Measurements from ENCODE around the gene MMP3.

Gene MMP3

GRCh38 chr11:102788334-102788995, 54.9 kb downstream of the MMP3 start:
- DNase-seq (ENCODE audit: low spot score), result no peak
